HCT116 (cell line): ENCODE data around the gene ATP6V1G3. TPM values are rescaled to one million over a fixed set of nuclear protein-coding genes. Genes with fewer than 3 reads are reported as not detected.

ENCODE experiments used
- ATAC-seq: fragments of 200-7000 bp; cut with Tn5 transposase; 2 replicates; pipeline ENCODE4 v1.9.1; 2020; ENCODE audit warnings: mild to moderate bottlenecking, moderate library complexity
- BruUV-seq: library from RNA; stranded (reverse); fragments of 400-500 nt; replicated peaks from 2 replicates; lab custom pipeline; 2021; lab: Mats Ljungman, UMichigan
- CTCF ChIA-PET: fragments of 300-600 bp; sonication (Branson Sonifier 250); formaldehyde crosslinking; loops from one replicate; lab custom pipeline; 2021; ENCODE audit warnings: antibody characterized with exemption; lab: Charles Lee
- POLR2A ChIA-PET: fragments of 300-600, 350-600 bp; sonication (Branson Sonifier 250); formaldehyde crosslinking; loops from one replicate; lab custom pipeline; 2021; ENCODE audit warnings: antibody characterized with exemption; lab: Charles Lee
- RAD21 ChIA-PET, 2 experiments: fragments of 300-600 bp; sonication (Branson Sonifier 250); formaldehyde crosslinking; loops; one replicate each; lab custom pipeline; 2023; ENCODE audit warnings: low total read pairs in 2 of 2; ENCODE audit not compliant: uncharacterized antibody in 2 of 2, unreplicated experiment in 2 of 2, low non-redundant PET in 1 of 2; lab: Charles Lee
- DNase-seq: peaks from one replicate; pipeline ENCODE4 v3.0.0-alpha.2; 2010; ENCODE audit warnings: low read depth, low spot score
- H2AFZ ChIP-seq: fragments of 200-600 bp; shearing (Covaris generic), sonication (generic); 2 replicates; pipeline ENCODE4 v1.6.1; 2017; ENCODE audit warnings: low read depth, mixed run types, mixed read lengths, antibody characterized with exemption, low read length; ENCODE audit not compliant: poor library complexity, severe bottlenecking
- H3K27ac ChIP-seq: 2 replicates; pipeline ENCODE4 v1.5.1; 2012; ENCODE audit warnings: low read depth, low read length
- H3K27me3 ChIP-seq: fragments of 200-600 bp; sonication (generic); 2 replicates; pipeline ENCODE4 v1.6.1; 2016; ENCODE audit warnings: mixed run types, low read length, mixed read lengths; ENCODE audit not compliant: insufficient read depth
- H3K36me3 ChIP-seq, 2 experiments: fragments of 200-500 bp in 1 of 2; fragments of 200-600 bp in 1 of 2; sonication (Bioruptor generic) in 1 of 2; sonication (generic) in 1 of 2; 2 replicates each; pipeline versions ENCODE4 v1.5.1 to v1.6.1; 2014 to 2016; ENCODE audit warnings: low read length in 2 of 2, inconsistent platforms in 1 of 2, mixed read lengths in 1 of 2, mixed run types in 1 of 2; ENCODE audit not compliant: insufficient read depth in 2 of 2, control insufficient read depth in 1 of 2
- H3K4me1 ChIP-seq, 2 experiments: fragments of 200-600 bp in 1 of 2; sonication (generic) in 1 of 2; 2 replicates each; pipeline versions ENCODE4 v1.5.1 to v1.6.1; 2012 to 2017; ENCODE audit warnings: low read length in 2 of 2, inconsistent platforms in 1 of 2, mild to moderate bottlenecking in 1 of 2, mixed read lengths in 1 of 2, mixed run types in 1 of 2, moderate library complexity in 1 of 2; ENCODE audit not compliant: insufficient read depth in 2 of 2, control insufficient read depth in 1 of 2
- H3K4me2 ChIP-seq: fragments of 200-600 bp; sonication (generic); 2 replicates; pipeline ENCODE4 v1.6.1; 2017; ENCODE audit warnings: mixed run types, low read length, mixed read lengths
- H3K4me3 ChIP-seq, 2 experiments: fragments of 200-600 bp in 1 of 2; sonication (generic) in 1 of 2; replicated peaks in 1 of 2; 2 replicates each; pipeline ENCODE4 v1.5.1; 2011 to 2016; ENCODE audit warnings: low read length in 2 of 2, control low read depth in 1 of 2, low read depth in 1 of 2, mild to moderate bottlenecking in 1 of 2, mixed read lengths in 1 of 2, mixed run types in 1 of 2
- H3K79me2 ChIP-seq: fragments of 200-600 bp; sonication (generic); 2 replicates; pipeline ENCODE4 v1.6.1; 2017; ENCODE audit warnings: mild to moderate bottlenecking, mixed run types, low read length, moderate library complexity, mixed read lengths; ENCODE audit not compliant: insufficient read depth
- H3K9ac ChIP-seq: fragments of 200-600 bp; sonication (generic); 2 replicates; pipeline ENCODE4 v1.6.1; 2016; ENCODE audit warnings: low read length, mixed read lengths
- H3K9me2 ChIP-seq: fragments of 200-600 bp; sonication (generic), shearing (Covaris generic); 2 replicates; pipeline ENCODE4 v1.6.1; 2017; ENCODE audit warnings: mixed run types, mild to moderate bottlenecking, moderate library complexity; ENCODE audit not compliant: insufficient read depth
- H3K9me3 ChIP-seq, 2 experiments: fragments of 200-500 bp in 1 of 2; fragments of 200-600 bp in 1 of 2; sonication (Bioruptor generic) in 1 of 2; sonication (generic) in 1 of 2; 2 replicates each; pipeline ENCODE4 v1.6.1; 2014 to 2017; ENCODE audit warnings: low read length in 2 of 2, mixed read lengths in 2 of 2, inconsistent platforms in 1 of 2, low read depth in 1 of 2, mild to moderate bottlenecking in 1 of 2, mixed run types in 1 of 2, moderate library complexity in 1 of 2; ENCODE audit not compliant: control insufficient read depth in 1 of 2, insufficient read depth in 1 of 2
- H4K20me1 ChIP-seq: fragments of 200-600 bp; sonication (generic), shearing (Covaris generic); 2 replicates; pipeline ENCODE4 v1.6.1; 2017; ENCODE audit warnings: mixed run types, mild to moderate bottlenecking, moderate library complexity; ENCODE audit not compliant: insufficient read depth
- CBX3 ChIP-seq: IDR thresholded peaks from 2 replicates; pipeline ENCODE4 v1.6.1; 2012; ENCODE audit warnings: low read depth
- CEBPB ChIP-seq: IDR thresholded peaks from 2 replicates; pipeline ENCODE4 v1.6.1; 2012; ENCODE audit warnings: low read depth
- EZH2 ChIP-seq: fragments of 200-600 bp; sonication (generic); IDR thresholded peaks from 2 replicates; pipeline ENCODE4 v1.6.1; 2017; ENCODE audit warnings: antibody characterized with exemption, mixed run types
- EZH2phosphoT487 ChIP-seq: fragments of 200-600 bp; IDR thresholded peaks from 2 replicates; pipeline ENCODE4 v1.6.1; 2018; ENCODE audit warnings: antibody characterized with exemption, borderline replicate concordance
- FOSL1 ChIP-seq: IDR thresholded peaks from 2 replicates; pipeline ENCODE4 v1.6.1; 2012; ENCODE audit warnings: low read depth
- JUND ChIP-seq: IDR thresholded peaks from 2 replicates; pipeline ENCODE4 v1.6.1; 2012
- POLR2A ChIP-seq: IDR thresholded peaks from 2 replicates; pipeline ENCODE4 v1.7.0; 2011; ENCODE audit warnings: borderline replicate concordance; ENCODE audit not compliant: insufficient read depth, insufficient read length; ENCODE audit errors: extremely low read depth
- POLR2AphosphoS5 ChIP-seq: IDR thresholded peaks from 2 replicates; pipeline ENCODE4 v1.6.1; 2011; ENCODE audit warnings: mild to moderate bottlenecking, low read depth, low read length, moderate library complexity
- TCF7L2 ChIP-seq: IDR thresholded peaks from 2 replicates; pipeline ENCODE4 v1.7.0; 2011; ENCODE audit warnings: borderline replicate concordance, inconsistent platforms; ENCODE audit not compliant: insufficient read depth, insufficient read length; ENCODE audit errors: extremely low read depth
- YY1 ChIP-seq: IDR thresholded peaks from 2 replicates; pipeline ENCODE4 v1.6.1; 2011; ENCODE audit warnings: low read length, low read depth, moderate library complexity, mild to moderate bottlenecking; ENCODE audit not compliant: insufficient replicate concordance; ENCODE audit errors: extremely low read depth
- ZFX ChIP-seq: fragments of 450-650 bp; IDR thresholded peaks from 2 replicates; pipeline ENCODE4 v1.6.1; 2017
- ZNF274 ChIP-seq: fragments of 200-500 bp; sonication (Bioruptor generic); IDR thresholded peaks from 2 replicates; pipeline ENCODE4 v1.6.1; 2014; ENCODE audit warnings: mild to moderate bottlenecking, low read depth, low read length, inconsistent platforms
- intact Hi-C: fragments of 100-400 bp; cut with micrococcal nuclease; formaldehyde crosslinking; loops from 2 replicates; pipeline ENCODE4 v1.10.0; 2022
- total RNA-seq: library from RNA; stranded (reverse); gene quantifications from one replicate; pipeline ENCODE4 v1.2.1, GENCODE V29; 2021; ENCODE audit not compliant: unreplicated experiment
- TF ChIP-seq, protein P1 (sequence below): IDR thresholded peaks from 2 replicates; pipeline ENCODE4 v1.6.1; 2012
- TF ChIP-seq, protein P2 (sequence below): IDR thresholded peaks from 2 replicates; pipeline ENCODE4 v1.6.1; 2011; ENCODE audit warnings: mild to moderate bottlenecking, low read length, moderate library complexity; ENCODE audit not compliant: insufficient replicate concordance; ENCODE audit errors: extremely low read depth

The ATP6V1G3 gene
- total RNA-seq, 1 experiment from 2014 or later = not detected

DNA sequence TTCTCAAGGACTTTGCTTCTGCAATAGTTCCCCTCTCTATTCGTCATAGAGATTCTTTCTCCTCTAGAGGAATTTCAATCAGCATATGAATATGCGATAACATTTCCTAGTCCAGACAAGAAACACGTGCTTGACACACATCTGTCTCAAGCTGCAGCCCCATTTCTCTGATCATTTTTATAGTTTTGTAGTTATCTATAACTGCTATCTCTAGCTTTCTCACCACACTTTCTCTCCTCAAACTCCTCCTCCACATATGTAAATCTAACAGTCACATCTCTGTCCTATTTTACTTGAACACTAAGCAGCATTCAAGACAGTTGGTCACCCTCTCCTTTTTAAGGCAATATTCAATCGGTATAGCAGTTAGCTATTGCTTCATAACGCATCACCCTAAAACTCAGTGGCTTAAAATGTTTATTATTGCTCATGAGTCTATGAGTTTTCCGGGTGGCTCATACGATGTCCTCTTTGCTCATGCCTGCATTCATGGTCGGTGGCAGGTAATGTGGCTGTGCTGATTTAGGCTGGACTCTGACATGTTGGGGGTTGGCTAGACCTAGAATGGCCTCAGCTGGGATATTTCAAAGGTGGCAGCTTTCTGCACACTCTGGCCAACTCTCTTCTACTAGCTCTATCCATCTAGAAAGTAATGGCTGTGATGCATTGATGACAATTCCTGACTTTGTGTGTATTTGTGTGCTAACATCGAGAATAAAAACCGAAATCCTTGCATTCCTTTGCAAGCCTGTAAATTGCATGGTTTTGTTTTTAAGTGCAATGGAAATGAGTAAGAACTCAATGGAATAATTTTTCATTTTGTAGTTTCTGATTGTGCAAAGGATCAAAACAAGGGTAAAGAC is 20.6 kb downstream of the ATP6V1G3 start:
- Histone ChIP-seq H3K27me3 (no peaks in the 10 kb centered on the region), H3K9ac (no peak overlapping the region), H3K4me2 (no peak overlapping the region), H3K27ac (no peak overlapping the region), H3K9me3 (no peaks in the 10 kb centered on the region), H3K4me1 (no peaks in the 10 kb centered on the region), H4K20me1 (no peaks in the 10 kb centered on the region), H3K9me2 (no peaks in the 10 kb centered on the region), H3K4me3 (no peak overlapping the region), H3K79me2 (no peaks in the 10 kb centered on the region), H3K36me3 (no peaks in the 10 kb centered on the region), H2AFZ (no peak overlapping the region)
- DNase-seq (no peak), ATAC-seq (no peak)
- intact Hi-C loops = no loop called here
- ChIA-PET POLR2A (no interaction called here), RAD21 (no interaction called here), CTCF (no interaction called here)
- no TSS peak for BruUV-seq
- TF ChIP-seq FOSL1 (no peak), POLR2AphosphoS5 (no peak), EZH2phosphoT487 (no peak), POLR2A (no peak), TCF7L2 (no peak), EZH2 (no peak), YY1 (no peak), ZNF274 (no peak), JUND (no peak), CEBPB (no peak), ZFX (no peak), CBX3 (no peak)
- TF ChIP-seq, protein P1, sequence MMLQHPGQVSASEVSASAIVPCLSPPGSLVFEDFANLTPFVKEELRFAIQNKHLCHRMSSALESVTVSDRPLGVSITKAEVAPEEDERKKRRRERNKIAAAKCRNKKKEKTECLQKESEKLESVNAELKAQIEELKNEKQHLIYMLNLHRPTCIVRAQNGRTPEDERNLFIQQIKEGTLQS = no peak
- TF ChIP-seq, protein P2, sequence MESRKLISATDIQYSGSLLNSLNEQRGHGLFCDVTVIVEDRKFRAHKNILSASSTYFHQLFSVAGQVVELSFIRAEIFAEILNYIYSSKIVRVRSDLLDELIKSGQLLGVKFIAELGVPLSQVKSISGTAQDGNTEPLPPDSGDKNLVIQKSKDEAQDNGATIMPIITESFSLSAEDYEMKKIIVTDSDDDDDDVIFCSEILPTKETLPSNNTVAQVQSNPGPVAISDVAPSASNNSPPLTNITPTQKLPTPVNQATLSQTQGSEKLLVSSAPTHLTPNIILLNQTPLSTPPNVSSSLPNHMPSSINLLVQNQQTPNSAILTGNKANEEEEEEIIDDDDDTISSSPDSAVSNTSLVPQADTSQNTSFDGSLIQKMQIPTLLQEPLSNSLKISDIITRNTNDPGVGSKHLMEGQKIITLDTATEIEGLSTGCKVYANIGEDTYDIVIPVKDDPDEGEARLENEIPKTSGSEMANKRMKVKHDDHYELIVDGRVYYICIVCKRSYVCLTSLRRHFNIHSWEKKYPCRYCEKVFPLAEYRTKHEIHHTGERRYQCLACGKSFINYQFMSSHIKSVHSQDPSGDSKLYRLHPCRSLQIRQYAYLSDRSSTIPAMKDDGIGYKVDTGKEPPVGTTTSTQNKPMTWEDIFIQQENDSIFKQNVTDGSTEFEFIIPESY = no peak
